AG09309 (cell line): Measurements from ENCODE around the gene PRPF40A.

Source experiments
- DNase-seq: peaks from one replicate; pipeline ENCODE4 v3.0.0-alpha.2; 2010; ENCODE audit warnings: low read depth
- H3K4me3 ChIP-seq: 2 replicates; pipeline ENCODE4 v1.5.1; 2011; ENCODE audit warnings: mild to moderate bottlenecking, low read depth, low read length, moderate library complexity; ENCODE audit not compliant: control insufficient read depth
- TF ChIP-seq, protein P1 (sequence below): IDR thresholded peaks from 2 replicates; pipeline ENCODE4 v1.5.1; 2011; ENCODE audit warnings: mild to moderate bottlenecking, low read depth, low read length, inconsistent platforms; ENCODE audit not compliant: insufficient read depth, control insufficient read depth; ENCODE audit errors: missing control alignments

The PRPF40A gene

DNA sequence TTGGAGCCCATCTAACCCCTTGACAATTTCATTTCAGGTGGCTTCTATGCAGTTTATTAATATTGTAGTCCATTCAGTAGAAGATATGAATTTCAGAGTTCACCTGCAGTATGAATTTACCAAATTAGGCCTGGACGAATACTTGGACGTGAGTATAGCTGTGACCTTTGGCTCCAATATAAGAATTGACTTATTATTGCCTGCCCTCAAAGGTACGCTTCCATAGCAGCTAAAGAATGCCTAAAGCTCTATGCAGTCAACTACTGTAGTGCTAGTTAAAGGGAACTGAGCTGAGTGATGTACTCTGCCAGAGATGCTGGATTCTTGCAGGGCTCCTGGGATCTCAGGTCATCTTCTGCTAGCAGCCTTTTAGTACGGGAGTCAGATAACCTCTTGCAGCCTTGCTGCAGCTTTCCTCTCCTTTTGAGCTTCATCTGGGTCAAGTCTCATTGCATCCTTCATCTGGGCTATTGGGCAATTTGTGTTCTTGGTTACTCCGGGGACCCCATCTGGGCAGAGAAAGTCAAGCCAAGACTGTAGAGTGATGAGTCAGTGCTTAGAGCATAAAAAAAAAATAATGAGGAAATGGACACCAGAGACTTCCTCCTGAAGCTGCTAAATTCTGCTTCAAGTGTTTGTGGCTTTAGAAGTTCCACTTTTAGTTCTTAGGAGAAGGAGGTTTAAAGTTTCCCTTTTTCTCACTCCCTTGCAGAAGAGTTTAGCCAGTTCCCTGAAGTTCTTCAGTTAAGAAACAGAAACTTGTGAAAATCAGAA is 105.6 kb downstream of the PRPF40A start:
- no peak overlapping the region for H3K4me3 ChIP-seq
- TF ChIP-seq, protein P1, sequence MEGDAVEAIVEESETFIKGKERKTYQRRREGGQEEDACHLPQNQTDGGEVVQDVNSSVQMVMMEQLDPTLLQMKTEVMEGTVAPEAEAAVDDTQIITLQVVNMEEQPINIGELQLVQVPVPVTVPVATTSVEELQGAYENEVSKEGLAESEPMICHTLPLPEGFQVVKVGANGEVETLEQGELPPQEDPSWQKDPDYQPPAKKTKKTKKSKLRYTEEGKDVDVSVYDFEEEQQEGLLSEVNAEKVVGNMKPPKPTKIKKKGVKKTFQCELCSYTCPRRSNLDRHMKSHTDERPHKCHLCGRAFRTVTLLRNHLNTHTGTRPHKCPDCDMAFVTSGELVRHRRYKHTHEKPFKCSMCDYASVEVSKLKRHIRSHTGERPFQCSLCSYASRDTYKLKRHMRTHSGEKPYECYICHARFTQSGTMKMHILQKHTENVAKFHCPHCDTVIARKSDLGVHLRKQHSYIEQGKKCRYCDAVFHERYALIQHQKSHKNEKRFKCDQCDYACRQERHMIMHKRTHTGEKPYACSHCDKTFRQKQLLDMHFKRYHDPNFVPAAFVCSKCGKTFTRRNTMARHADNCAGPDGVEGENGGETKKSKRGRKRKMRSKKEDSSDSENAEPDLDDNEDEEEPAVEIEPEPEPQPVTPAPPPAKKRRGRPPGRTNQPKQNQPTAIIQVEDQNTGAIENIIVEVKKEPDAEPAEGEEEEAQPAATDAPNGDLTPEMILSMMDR: no peak
- peak; percentile 55 for DNase-seq

DNA sequence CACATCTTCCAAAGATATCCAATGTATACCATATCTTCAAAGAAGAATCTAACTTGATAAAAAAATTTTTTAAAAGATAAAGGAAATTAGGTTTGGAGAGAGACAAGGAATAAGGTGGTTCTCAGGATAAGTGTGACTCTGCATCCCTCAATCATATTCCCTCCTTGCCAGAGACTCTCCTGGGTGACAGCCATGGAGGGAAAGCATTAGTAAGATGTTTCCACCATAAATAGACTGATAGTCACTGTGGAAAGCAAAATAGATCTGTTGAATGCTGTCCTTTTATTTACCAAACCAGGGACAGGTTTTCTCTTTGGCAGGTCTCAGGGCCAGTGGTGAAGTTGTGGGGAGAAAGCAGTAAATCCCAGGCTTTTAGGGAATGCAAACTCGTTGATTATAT is 107.6 kb downstream of the PRPF40A start:
- DNase-seq: no peak
- TF ChIP-seq, protein P1: no peak
- H3K4me3 ChIP-seq: no peak overlapping the region

DNA sequence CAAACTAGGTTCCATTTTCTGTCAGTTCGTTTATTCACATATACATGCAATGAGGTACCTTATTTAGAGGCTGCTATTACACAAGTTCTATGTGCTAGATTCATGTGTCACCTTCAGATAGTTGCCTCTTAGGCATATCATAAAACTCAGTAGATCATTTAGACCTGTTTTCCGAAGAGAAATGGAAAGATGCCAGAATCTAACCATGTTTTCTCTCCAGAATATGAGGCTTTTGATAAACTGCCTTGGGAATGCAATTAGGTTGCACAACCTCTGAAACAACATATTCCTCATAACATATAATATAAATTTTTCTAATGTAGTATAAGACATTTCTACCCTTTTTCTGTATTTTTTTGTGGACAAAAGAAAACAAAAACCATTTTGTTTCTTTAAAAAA is 108.1 kb downstream of the PRPF40A start:
- no peak for DNase-seq
- no peak overlapping the region for H3K4me3 ChIP-seq
- TF ChIP-seq, protein P1: no peak

DNA sequence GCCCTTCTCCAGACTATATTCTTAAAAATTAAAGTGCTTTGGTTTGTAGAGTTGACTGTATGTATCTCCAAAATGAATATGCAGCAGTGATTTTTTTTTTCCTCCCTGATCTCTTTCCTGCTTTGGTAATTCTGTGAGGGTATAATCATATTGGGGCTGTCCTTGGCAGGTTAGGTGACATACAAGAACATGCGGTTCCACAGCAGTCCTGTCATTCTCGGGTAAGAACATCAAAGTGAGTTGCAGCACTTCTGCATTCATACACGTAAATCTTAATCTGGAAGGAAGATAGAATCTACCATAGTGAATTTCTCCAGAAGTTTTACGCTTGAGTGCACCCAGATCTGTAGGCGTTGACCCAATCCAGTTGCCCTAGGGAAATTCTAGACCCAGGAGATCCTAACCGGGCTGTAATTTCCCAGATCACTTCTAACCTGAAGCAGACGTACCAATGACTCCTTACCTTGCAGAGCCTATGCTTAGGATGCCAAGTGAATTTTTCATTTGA is 109.4 kb downstream of the PRPF40A start:
- TF ChIP-seq, protein P1: no peak
- DNase-seq: no peak
- no peak overlapping the region for H3K4me3 ChIP-seq

DNA sequence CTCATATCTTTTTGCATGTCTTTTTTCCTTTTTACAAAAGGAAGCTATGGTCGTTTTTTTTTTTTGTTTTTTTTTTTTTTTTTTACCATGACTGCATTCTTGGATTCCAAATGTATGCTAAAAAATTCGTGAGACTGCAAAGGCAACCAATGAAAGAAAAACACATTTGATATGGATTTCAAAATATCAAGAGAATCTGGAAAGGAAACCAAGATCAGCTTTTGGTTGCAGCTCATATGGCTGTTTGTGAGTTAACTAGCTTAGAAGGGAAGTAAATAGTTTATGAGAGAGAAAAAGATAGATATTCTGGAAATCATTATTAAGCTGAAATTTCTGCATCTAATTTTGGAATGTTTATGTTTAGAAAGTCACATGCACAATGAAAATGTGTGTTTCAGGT is 110.3 kb downstream of the PRPF40A start:
- DNase-seq: no peak
- no peak overlapping the region for H3K4me3 ChIP-seq
- TF ChIP-seq, protein P1: no peak

DNA sequence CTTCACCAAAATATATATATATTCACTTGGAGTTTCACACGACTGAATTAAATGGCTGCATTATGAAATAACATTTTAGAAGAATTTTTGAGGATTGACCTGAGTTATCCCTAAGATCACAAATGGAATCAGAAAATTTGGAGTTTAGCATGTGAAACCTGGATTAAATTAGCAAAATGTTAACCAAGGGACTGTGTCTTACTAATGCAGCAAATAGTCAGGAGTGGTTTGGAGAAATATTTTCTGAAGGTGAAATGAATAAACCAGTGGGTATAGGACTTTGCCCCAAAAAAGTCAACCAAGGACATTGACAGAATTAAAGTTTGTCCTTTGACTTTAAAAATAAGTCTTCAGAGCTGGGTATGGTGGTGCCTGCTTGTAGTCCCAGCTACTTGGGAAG is 111.2 kb downstream of the PRPF40A start:
- TF ChIP-seq, protein P1: no peak
- H3K4me3 ChIP-seq: no peak overlapping the region
- DNase-seq: no peak

DNA sequence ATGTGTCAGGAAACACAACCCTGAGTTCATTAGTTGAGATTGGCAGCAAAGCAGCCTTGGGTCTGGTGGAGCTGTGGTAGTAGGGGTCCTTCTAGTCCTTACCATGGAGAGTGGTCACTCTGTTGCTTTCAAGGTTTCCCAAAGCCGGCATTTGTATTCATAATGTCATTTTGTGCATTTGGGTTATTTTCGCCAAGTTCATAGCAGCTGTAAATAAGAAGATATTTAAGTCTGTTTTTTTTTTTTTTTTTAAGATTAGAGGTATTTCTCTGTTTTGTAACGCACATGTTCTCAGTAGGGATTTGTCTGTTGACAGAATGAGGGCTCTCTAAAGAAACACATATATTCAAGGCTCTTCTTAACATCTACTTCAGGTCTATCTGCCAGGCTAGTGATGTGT is 114.1 kb downstream of the PRPF40A start:
- TF ChIP-seq, protein P1: no peak
- DNase-seq: no peak
- no peak overlapping the region for H3K4me3 ChIP-seq
